ENCODE data around the gene HNRNPUL1.

Gene HNRNPUL1

GRCh38 chr19:41263850-41264580 lies at the start of gene HNRNPUL1:
HNRNPUL1 (plus strand) TSS chr19:41264372; CDS start chr19:41264504, 132 bp downstream.
- H3K4me1 Mint-ChIP-seq (ENCODE audit: low read depth), result peaks cover 48% of the 10 kb centered on the region
- intact Hi-C loops (cut with micrococcal nuclease), result loop anchor here (1.0 to 5.0 kb wide), 4 partner anchors 31 to 487 kb away; partner anchors contain the start of genes MIA and RAB4B
- peak within 1 kb of the TSS; percentile 96 for H3K4me3 Mint-ChIP-seq

GRCh38 chr19:41217741-41218140 lies 46.4 kb upstream of the HNRNPUL1 start:
- Mint-ChIP-seq H3K4me1 (ENCODE audit: low read depth) (peaks cover 42% of the 10 kb centered on the region), H3K36me3 (ENCODE audit: low read depth) (no peaks in the 10 kb centered on the region), H3K27me3 (peaks cover 60% of the 10 kb centered on the region), H3K27ac (peak overlapping the region; percentile 40), H3K4me3 (no peak overlapping the region), H3K9me3 (no peaks in the 10 kb centered on the region)
- intact Hi-C loops (cut with micrococcal nuclease), result no loop called here

More at GRCh38 chr19:41263850-41264580, at the start of gene HNRNPUL1:
- Mint-ChIP-seq H3K9me3 (no peaks in the 10 kb centered on the region), H3K36me3 (ENCODE audit: low read depth) (peaks cover 65% of the 10 kb centered on the region), H3K27ac (peak within 1 kb of the TSS; percentile 99), H3K27me3 (peaks cover 3% of the 10 kb centered on the region)

- Mint-ChIP-seq H3K9me3 (no peaks in the 10 kb centered on the region), H3K4me1 (ENCODE audit: low read depth) (peaks cover 47% of the 10 kb centered on the region), H3K4me3 (no peak overlapping the region), H3K27ac (peak overlapping the region; percentile 16), H3K27me3 (peaks cover 64% of the 10 kb centered on the region), H3K36me3 (ENCODE audit: low read depth) (no peaks in the 10 kb centered on the region)
- intact Hi-C loops (cut with micrococcal nuclease), result no loop called here
These were observed 45.9 kb upstream of the HNRNPUL1 start for GRCh38 chr19:41218249-41218614.

GRCh38 chr19:41218615-41219507 lies 45.3 kb upstream of the HNRNPUL1 start, which contains the start of gene AXL:
AXL (plus strand) TSS chr19:41219223; CDS start chr19:41219393, 170 bp downstream.
- H3K4me3 Mint-ChIP-seq, result no peak within 1 kb of the TSS
- H3K9me3 Mint-ChIP-seq, result no peaks in the 10 kb centered on the region
- H3K36me3 Mint-ChIP-seq (ENCODE audit: low read depth), result no peaks in the 10 kb centered on the region
- peaks cover 53% of the 10 kb centered on the region for H3K4me1 Mint-ChIP-seq (ENCODE audit: low read depth)
- peaks cover 70% of the 10 kb centered on the region for H3K27me3 Mint-ChIP-seq
- H3K27ac Mint-ChIP-seq, result peak within 1 kb of the TSS; percentile 16
- intact Hi-C loops (cut with micrococcal nuclease), result no loop called here

- H3K27me3 Mint-ChIP-seq, result peaks cover 77% of the 10 kb centered on the region
- H3K36me3 Mint-ChIP-seq (ENCODE audit: low read depth), result no peaks in the 10 kb centered on the region
- peaks cover 56% of the 10 kb centered on the region for H3K4me1 Mint-ChIP-seq (ENCODE audit: low read depth)
- H3K9me3 Mint-ChIP-seq, result no peaks in the 10 kb centered on the region
- no peak overlapping the region for H3K4me3 Mint-ChIP-seq
- intact Hi-C loops (cut with micrococcal nuclease), result no loop called here
- H3K27ac Mint-ChIP-seq, result peak overlapping the region; percentile 11
These were observed 44.1 kb upstream of the HNRNPUL1 start for GRCh38 chr19:41219924-41220567.

DNA sequence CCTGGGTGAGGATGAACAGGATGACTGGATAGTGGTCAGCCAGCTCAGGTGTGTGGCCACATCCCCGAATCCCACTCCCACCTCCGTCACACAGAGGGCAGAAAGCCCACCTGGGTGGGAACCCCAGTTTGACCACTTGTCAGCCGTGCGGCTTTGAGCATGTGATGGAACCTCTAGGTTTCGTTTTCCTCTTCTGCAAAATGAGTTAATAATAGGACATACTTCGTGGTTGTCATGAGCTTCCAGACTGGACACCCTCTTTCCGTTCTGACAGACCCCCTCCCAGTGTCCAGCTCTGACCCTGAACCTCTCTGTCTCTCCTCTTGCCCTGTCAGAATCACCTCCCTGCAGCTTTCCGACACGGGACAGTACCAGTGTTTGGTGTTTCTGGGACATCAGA lies 43.4 kb upstream of the HNRNPUL1 start:
- Mint-ChIP-seq H3K27ac (no peak overlapping the region), H3K9me3 (no peaks in the 10 kb centered on the region), H3K27me3 (peaks cover 85% of the 10 kb centered on the region), H3K36me3 (ENCODE audit: low read depth) (no peaks in the 10 kb centered on the region), H3K4me1 (ENCODE audit: low read depth) (peaks cover 61% of the 10 kb centered on the region), H3K4me3 (no peak overlapping the region)
- intact Hi-C loops (cut with micrococcal nuclease), result no loop called here

DNA sequence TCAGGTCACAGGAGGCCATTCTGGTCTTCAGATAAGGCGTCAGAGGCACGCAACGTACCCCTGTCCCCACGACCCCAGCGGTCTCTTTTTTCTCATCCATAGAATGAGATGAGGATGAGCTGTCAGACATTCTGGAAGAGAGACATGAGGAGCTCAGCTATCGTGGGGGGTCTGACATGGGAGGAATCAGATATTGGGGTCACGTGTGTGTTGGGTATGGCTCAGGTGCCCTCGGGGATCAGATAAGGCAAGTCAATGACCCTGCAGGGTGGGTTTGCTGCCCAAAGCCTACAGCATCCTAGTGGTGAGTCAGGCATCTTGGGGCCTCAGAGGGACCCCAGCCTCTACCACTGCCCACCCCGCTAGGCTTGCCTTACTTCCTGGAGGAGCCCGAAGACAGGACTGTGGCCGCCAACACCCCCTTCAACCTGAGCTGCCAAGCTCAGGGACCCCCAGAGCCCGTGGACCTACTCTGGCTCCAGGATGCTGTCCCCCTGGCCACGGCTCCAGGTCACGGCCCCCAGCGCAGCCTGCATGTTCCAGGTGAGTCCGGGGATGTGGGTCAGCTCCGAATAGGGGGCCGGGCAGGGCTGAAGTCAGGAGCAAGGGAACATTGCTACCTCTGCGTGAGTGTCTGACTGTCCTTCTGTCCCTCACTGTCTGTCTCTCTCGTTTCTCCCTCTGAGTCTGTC lies 42.5 kb upstream of the HNRNPUL1 start:
- H3K27ac Mint-ChIP-seq, result no peak overlapping the region
- H3K36me3 Mint-ChIP-seq (ENCODE audit: low read depth), result no peaks in the 10 kb centered on the region
- H3K9me3 Mint-ChIP-seq, result no peaks in the 10 kb centered on the region
- peaks cover 59% of the 10 kb centered on the region for H3K4me1 Mint-ChIP-seq (ENCODE audit: low read depth)
- H3K4me3 Mint-ChIP-seq, result no peak overlapping the region
- H3K27me3 Mint-ChIP-seq, result peaks cover 88% of the 10 kb centered on the region
- intact Hi-C loops (cut with micrococcal nuclease), result no loop called here

DNA sequence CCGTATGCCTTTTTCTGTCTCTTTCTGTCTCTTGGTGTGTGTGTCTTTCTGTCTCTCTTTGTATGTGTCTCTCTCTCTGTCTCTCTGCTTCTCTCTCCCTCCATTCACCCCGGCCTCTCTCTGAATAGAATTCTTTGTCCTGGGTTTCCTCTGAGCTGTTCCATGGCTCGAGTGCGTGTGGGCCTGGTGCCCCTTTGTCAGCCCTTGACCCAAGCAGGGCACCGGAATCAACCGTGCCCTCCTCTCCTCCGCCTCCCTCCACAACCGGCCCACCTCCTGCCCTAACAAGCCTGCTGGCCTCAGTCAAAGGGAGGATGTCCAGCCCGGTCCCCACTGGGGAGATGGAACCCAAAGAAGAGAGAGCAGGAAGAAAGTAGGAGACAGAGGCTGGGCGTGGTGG lies 41.9 kb upstream of the HNRNPUL1 start:
- Mint-ChIP-seq H3K27me3 (peaks cover 88% of the 10 kb centered on the region), H3K4me1 (ENCODE audit: low read depth) (peaks cover 56% of the 10 kb centered on the region), H3K4me3 (no peak overlapping the region), H3K36me3 (ENCODE audit: low read depth) (no peaks in the 10 kb centered on the region), H3K27ac (peak overlapping the region; percentile 0), H3K9me3 (no peaks in the 10 kb centered on the region)
- intact Hi-C loops (cut with micrococcal nuclease), result no loop called here

DNA sequence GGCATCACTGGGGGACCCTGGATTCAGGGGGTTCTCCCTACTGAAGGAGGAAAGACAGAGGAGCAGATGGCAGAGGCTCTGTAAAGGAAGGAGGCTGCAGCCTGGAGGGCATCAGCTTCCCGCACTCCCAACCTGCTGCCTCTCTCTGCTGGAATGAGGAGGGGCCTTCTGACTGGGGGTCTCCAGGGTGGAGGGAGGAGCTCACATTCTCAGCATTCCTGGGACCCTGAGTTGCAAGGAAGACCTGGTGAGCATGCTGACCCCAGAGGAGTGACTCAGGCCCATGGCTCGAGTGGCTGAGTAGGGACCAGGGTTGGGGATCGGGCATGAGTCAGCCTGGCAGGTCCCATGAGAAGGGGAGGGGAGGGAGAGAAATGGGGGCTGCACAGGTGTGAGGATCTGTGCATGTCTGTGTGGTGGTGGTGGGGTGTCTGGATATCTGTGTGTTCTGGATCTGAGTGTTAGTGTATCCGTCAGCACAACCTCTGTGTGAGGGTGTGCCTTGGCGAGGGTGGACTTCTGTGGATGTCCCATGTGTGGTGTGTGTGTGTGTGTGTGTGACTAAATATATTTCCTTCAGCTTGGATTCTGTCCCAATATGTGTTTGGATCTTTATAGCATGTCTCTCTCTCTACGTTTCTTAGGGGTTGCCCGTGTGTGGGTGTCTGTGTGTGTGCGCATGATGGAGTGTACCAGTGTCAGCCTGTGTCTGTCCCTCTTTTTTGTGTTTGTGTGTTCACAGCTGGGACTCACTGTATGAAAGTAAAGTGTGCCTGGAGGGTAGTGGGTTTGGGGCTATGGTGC lies 40.5 kb upstream of the HNRNPUL1 start:
- Mint-ChIP-seq H3K36me3 (ENCODE audit: low read depth) (no peaks in the 10 kb centered on the region), H3K4me1 (ENCODE audit: low read depth) (peaks cover 52% of the 10 kb centered on the region), H3K9me3 (no peaks in the 10 kb centered on the region), H3K4me3 (no peak overlapping the region), H3K27me3 (peaks cover 85% of the 10 kb centered on the region), H3K27ac (no peak overlapping the region)
- intact Hi-C loops (cut with micrococcal nuclease), result no loop called here

GRCh38 chr19:41224632-41225031 lies 39.5 kb upstream of the HNRNPUL1 start:
- H3K36me3 Mint-ChIP-seq (ENCODE audit: low read depth), result no peaks in the 10 kb centered on the region
- no peak overlapping the region for H3K27ac Mint-ChIP-seq
- H3K4me1 Mint-ChIP-seq (ENCODE audit: low read depth), result peaks cover 43% of the 10 kb centered on the region
- intact Hi-C loops (cut with micrococcal nuclease), result no loop called here
- peaks cover 77% of the 10 kb centered on the region for H3K27me3 Mint-ChIP-seq
- no peaks in the 10 kb centered on the region for H3K9me3 Mint-ChIP-seq
- no peak overlapping the region for H3K4me3 Mint-ChIP-seq

DNA sequence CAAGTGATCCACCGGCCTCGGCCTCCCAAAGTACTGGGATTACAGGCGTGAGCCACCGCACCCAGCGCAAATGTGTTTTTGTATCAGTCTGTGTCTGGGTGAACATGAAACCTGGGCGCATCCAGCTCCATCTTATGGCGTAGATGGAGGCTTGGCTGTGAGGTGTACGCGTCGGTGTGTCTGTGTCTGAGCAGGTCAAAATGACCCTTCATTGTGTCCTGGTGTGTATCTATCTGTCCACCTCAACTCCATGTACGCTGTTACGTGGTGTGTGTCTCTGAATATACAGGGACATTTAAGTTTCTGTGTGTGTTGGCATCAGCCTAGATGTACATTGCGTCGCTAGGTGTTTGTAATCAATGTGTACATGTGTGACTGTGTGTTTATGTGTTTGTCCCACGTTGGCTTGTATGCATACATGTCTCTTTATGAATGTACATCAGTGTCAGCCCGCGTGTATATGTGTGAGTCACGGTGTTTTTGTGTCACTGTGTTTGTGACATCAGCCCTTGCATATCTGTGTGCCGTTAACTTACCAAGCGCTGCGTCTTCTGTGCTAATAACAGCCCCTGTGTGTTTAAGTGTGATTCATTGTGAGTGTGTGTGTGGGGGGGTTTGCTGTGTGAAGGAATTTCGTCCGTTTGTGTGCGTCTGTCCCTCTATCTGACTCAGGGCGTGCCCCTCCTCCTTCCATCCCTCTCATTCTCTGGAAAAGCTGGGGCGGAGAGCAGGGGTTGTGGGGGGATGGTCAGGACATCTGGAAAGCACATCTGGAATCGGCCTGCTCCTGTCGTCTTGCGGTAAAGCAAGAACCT lies 38.7 kb upstream of the HNRNPUL1 start:
- Mint-ChIP-seq H3K9me3 (no peaks in the 10 kb centered on the region), H3K27ac (peak overlapping the region; percentile 31), H3K27me3 (peaks cover 68% of the 10 kb centered on the region), H3K4me3 (peak overlapping the region; percentile 66), H3K4me1 (ENCODE audit: low read depth) (peaks cover 34% of the 10 kb centered on the region), H3K36me3 (ENCODE audit: low read depth) (no peaks in the 10 kb centered on the region)
- intact Hi-C loops (cut with micrococcal nuclease), result no loop called here
